ENCODE results near the gene RBM44. TPM values are rescaled to one million over a fixed set of nuclear protein-coding genes. Genes with fewer than 3 reads are reported as not detected.

Gene RBM44
- polyA plus RNA-seq, 1 experiment: 0.05 TPM

DNA sequence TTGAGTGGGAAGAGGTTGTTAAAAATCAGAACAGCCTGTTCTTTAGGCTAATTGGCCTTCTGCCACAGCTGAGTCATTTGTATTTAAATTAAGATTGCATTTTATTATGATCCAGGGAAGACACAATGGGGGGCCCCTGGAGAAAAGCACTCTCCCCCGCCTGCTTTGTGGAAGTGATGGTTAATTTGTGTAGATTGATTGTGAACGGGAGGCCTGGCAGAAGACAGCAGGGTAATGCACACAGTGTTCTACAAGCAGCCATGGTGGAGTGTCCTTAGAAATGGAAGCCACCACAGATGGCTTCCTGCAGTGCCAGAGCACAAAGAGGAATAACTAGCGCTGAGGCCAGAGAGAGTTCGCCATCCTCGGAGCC lies 80.5 kb downstream of the RBM44 start:
- TF ChIP-seq, protein P1, sequence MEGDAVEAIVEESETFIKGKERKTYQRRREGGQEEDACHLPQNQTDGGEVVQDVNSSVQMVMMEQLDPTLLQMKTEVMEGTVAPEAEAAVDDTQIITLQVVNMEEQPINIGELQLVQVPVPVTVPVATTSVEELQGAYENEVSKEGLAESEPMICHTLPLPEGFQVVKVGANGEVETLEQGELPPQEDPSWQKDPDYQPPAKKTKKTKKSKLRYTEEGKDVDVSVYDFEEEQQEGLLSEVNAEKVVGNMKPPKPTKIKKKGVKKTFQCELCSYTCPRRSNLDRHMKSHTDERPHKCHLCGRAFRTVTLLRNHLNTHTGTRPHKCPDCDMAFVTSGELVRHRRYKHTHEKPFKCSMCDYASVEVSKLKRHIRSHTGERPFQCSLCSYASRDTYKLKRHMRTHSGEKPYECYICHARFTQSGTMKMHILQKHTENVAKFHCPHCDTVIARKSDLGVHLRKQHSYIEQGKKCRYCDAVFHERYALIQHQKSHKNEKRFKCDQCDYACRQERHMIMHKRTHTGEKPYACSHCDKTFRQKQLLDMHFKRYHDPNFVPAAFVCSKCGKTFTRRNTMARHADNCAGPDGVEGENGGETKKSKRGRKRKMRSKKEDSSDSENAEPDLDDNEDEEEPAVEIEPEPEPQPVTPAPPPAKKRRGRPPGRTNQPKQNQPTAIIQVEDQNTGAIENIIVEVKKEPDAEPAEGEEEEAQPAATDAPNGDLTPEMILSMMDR (IDR thresholded peaks at IDR 0.05; ENCODE audit: insufficient read depth, low read depth, low read length): no peak
- DNase-seq (ENCODE audit: low read depth): no peak
- Histone ChIP-seq H3K36me3 (ENCODE audit: control insufficient read depth, insufficient read depth, low read length) (no peaks in the 10 kb centered on the region), H3K27me3 (ENCODE audit: control insufficient read depth, insufficient read depth, low read length) (no peaks in the 10 kb centered on the region), H3K4me3 (ENCODE audit: low read depth, low read length) (no peak overlapping the region)
- ChIA-PET CTCF (interaction anchor here (1.0 kb wide), 1 partner anchor 45 kb away, joined by 3 read pairs; no protein-coding TSS in a partner anchor), POLR2A (no interaction called here)

DNA sequence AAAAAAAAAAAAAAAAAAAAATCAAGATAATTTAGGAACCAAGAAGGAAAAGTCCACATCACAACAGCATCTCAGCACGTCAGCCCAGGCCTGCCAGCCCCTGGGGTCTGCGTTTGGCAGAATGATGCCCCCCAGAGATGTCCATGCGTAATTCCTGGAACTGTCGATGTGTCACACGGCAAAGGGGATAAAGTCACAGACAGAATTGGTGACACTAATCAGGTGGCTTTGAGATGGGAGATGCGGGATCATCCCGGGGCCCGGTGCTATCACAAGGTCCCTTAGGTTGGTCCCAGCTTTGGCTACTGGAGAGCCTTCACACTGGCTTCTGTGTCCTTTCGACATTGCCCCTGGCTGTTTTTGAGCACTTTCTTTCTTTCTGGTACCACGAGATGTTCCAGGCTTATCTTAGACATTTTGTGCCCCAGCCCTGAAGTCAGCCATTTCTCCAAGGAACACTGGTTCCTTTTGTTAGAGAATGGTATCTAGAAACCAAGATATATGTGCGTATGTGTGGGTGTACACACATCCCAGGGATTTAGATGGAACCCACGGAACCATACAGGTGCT lies 81.5 kb downstream of the RBM44 start:
- TF ChIP-seq, protein P1 (IDR thresholded peaks at IDR 0.05; ENCODE audit: insufficient read depth, low read depth, low read length): no peak
- POLR2A ChIA-PET: interaction anchor here (0.7 kb wide), 1 partner anchor 207 kb away, joined by 5 read pairs; no protein-coding TSS in a partner anchor

DNA sequence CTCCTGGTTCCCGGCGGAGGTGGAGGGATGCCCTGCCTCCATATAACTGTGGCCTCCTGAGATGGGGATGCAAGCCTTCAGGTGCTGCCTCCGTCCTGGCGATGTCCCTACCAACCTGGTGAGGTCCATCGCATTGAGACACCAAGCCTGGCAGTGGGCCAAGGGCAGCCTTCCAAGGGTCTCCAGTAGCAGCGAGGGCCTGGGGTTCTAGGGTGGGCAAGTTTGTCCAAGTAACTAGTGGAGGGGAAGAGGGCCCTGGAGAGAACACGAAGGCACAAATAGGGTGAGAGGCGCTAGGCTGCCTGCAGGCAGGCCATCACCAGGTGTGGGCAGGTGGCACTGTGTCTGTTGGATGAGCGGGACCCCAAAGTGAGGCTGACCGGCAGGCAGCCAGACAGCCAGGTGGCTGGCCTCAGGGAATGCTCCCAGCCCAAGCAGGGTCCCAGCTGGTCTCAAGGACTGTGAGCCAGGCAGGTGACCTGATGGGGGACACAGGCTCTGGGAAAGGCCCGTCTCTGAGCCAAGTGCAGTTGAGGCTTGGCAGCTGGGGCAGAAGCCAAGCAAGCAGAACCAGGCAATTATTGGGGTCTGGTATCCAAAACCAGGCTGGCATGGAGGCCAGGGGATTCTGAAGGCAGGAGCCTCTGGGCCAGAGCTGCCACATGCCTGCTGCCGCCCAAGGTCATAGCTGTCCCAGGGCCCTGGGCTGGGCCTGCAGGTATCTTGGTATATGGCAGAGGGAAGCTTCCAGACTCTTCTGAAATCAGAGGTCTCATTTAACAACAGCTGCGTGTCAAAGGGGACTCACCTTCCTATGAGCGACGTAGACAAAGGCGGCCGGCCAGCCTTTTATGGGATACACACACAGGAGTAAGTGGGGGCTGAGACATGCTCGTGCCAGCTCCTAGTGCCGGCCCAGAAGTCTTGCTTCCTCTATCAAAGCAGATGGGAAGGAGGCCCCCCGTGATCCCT lies 84.2 kb downstream of the RBM44 start:
- TF ChIP-seq, protein P1 (IDR thresholded peaks at IDR 0.05; ENCODE audit: insufficient read depth, low read depth, low read length): no peak
- no peak for DNase-seq (ENCODE audit: low read depth)
- no peaks in the 10 kb centered on the region for H3K36me3 ChIP-seq (ENCODE audit: control insufficient read depth, insufficient read depth, low read length)
- no peaks in the 10 kb centered on the region for H3K27me3 ChIP-seq (ENCODE audit: control insufficient read depth, insufficient read depth, low read length)
- H3K4me3 ChIP-seq (ENCODE audit: low read depth, low read length): no peak overlapping the region
- CTCF ChIA-PET: interaction anchor here (1.3 kb wide), 1 partner anchor 15 kb away, joined by 4 read pairs; no protein-coding TSS in a partner anchor
- POLR2A ChIA-PET: no interaction called here

More for the DNA sequence above, 81.5 kb downstream of the RBM44 start:
- Histone ChIP-seq H3K4me3 (ENCODE audit: low read depth, low read length) (no peak overlapping the region), H3K36me3 (ENCODE audit: control insufficient read depth, insufficient read depth, low read length) (no peaks in the 10 kb centered on the region), H3K27me3 (ENCODE audit: control insufficient read depth, insufficient read depth, low read length) (no peaks in the 10 kb centered on the region)
- CTCF ChIA-PET: interaction anchor here (1.2 kb wide), 1 partner anchor 43 kb away, joined by 3 read pairs; no protein-coding TSS in a partner anchor
- DNase-seq (ENCODE audit: low read depth): no peak

DNA sequence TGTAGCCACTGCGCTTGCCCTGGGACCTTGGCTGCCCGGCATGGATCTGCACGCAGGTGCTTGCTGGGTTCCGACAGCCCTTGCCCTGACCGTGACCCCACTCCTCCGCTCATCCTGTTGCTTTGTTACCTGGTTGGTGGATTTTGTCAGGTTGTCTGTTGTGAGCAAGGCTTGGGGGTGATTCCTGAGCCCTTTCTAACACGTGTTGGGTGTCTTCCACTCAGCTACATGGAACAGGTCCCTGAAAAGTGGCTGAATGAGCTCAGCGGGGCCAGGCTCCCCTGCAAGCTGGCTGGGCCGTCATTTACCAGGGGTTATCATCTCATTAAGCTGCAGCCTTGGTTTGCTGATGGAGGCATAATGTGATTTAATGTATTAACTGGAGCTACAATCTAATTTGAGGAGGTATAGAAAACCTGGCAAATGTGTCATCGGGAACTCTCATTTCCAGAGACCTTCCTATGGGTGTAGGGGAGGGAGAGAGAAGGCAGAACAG lies 85.4 kb downstream of the RBM44 start:
- H3K36me3 ChIP-seq (ENCODE audit: control insufficient read depth, insufficient read depth, low read length): no peaks in the 10 kb centered on the region
- POLR2A ChIA-PET: no interaction called here
- CTCF ChIA-PET: interaction anchor here (1.2 kb wide), 1 partner anchor 26 kb away, joined by 3 read pairs; no protein-coding TSS in a partner anchor
- DNase-seq (ENCODE audit: low read depth): no peak
- TF ChIP-seq, protein P1 (IDR thresholded peaks at IDR 0.05; ENCODE audit: insufficient read depth, low read depth, low read length): no peak
- H3K4me3 ChIP-seq (ENCODE audit: low read depth, low read length): no peak overlapping the region
- H3K27me3 ChIP-seq (ENCODE audit: control insufficient read depth, insufficient read depth, low read length): no peaks in the 10 kb centered on the region

DNA sequence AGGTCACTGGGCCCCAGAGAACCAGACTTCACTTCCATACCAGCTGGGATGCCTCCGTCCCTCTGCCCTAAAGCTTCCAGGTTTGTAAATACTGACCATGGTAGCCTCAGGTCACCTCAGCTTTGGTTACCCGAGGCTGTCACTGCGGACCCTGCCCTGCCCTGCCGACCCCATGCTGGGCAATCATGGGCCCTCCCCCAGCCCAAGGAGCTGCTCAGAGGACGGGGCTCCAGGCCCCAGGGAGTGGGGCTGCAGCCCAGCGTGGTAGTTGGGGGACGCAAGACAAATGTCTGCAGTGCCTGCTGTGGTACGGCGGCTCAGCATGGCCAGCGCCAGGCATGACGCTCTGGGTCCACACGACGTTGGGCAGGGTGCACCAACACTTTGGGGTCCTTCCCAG lies 86.1 kb downstream of the RBM44 start:
- ChIA-PET POLR2A (no interaction called here), CTCF (interaction anchor here (1.2 kb wide), 1 partner anchor 26 kb away, joined by 3 read pairs; no protein-coding TSS in a partner anchor)
- H3K36me3 ChIP-seq (ENCODE audit: control insufficient read depth, insufficient read depth, low read length): no peaks in the 10 kb centered on the region
- H3K4me3 ChIP-seq (ENCODE audit: low read depth, low read length): no peak overlapping the region
- no peaks in the 10 kb centered on the region for H3K27me3 ChIP-seq (ENCODE audit: control insufficient read depth, insufficient read depth, low read length)
- TF ChIP-seq, protein P1 (IDR thresholded peaks at IDR 0.05; ENCODE audit: insufficient read depth, low read depth, low read length): no peak
- no peak for DNase-seq (ENCODE audit: low read depth)

Data from BJ (cell line).